GM20431 (cell line): ENCODE results near the gene CA7.

ENCODE experiments used
- in situ Hi-C: fragments of 300-500 bp; cut with MseI, MboI; formaldehyde crosslinking; loops from one replicate; pipeline ENCODE4 v1.15.0; 2020; ENCODE audit warnings: low sequenced_read_pairs; ENCODE audit not compliant: unreplicated experiment

Gene CA7

DNA sequence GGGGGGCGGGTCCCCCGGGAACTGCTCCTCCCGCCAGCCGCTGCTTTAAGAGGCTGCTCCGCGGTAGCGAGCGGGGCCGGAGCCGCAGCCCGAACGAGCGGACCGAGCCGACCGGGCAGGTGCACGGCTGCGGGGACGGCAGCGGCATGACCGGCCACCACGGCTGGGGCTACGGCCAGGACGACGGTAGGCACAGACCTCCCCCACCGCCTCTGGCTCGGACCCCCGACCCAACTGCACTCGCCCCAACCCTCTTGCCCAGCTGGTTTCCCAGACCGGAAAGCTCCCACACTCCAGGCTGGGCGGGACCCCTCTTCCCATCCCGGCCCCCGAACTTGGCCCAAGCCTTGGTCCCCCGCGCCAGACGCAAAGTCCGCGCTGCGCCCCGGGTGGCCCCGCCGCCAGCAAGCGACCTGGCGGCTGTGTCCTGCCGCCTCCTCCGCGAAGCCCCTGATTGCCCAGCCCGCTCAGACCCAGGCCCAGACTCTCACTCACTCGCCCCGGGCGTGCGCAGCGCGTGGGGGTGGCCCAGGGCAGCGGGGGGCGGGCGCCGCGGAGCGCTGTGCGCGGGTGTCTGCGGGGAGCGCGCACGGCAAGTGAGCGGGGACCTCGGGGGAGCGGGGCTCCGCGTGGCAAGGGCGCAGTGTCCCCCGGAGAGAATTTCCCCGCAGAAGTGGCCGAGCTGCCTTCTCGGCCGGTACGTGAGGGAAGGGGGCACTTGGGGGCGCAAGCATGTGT is at the start of gene CA7:
CA7 (plus strand) TSS at position 73 of the 738 bp plus-strand sequence; CDS start at position 147, 74 bp downstream.
- in situ Hi-C loops: no loop called here

DNA sequence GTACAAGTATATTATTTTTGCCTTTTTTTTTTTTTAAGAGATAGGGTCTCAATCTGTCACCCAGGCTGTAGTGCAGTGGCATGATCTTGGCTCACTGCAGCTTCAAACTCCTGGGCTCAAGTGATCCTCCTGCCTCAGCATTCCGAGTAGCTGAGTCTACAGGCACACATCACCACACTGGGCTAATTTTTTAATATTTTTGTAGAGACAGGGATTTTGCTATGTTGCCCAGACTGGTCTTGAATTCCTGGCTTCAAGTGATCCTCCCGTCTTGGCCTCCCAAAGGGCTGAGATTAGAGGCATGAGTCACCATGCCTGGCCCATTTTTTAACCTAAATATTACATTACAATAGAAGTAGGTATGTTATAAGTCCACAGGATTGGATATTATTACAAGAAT is 46.1 kb upstream of the CA7 start:
- in situ Hi-C loops: no loop called here

DNA sequence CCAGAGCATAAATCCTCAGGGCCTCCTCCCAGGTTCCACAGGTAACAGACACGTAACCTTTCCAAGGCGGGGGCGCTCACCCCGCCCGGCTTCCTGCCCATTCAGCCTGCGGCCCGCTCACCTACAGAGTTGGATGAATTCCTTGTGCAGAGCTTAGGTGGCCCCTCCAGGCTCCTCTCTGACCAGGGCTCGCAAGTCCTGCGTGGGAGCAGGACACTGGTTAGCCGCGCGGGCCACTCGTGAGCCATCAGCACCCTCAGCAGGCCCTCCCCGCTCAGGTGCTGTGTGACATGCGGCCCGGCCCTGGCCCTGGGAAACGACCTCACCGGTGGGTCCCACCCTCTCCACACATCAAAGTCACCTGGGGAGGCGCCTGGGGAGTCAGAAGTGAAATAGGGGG is 43.4 kb upstream of the CA7 start:
- in situ Hi-C loops: no loop called here

DNA sequence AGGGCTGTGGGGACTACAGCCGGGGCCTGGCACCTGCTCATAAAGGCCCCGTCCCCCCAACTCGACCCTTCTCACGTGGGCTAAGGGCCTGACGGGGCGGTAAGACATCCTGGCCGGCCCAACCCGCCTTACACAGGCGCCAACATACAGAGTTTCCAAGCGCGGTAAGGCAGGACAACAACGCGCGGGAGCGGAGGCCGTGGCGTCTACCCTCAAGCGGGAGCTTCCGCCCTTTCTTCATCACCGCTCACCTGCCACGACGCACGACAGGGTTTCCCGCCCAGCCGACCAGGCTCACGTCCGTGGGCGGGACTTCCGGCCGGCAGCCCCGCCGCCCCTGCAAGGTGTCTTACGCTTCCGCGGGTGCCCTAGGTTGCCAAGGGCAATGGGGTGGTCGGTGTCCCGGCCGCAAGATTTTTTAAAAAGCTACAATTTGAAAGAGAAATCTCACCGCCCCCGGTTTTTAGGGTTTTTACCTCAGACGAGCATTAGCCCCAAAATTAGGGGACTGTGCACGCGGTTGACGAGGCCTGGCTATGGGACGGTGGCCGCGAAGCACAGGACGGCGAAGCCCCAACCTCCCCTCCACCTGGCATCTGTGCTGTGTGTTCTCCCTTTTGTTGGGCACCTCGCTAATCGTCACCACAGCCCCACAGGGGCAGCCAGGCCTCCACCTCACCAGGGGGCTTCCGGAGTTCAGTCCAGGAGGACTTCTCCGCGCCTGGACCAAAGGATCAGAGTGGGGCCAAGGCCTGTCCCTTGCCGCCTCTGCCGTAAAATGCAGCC is 42.7 kb upstream of the CA7 start, which contains the start of gene TERB1:
TERB1 (minus strand) TSS at position 265 of the 786 bp plus-strand sequence. CDS start 4,786 bp downstream, outside the sequence.
- in situ Hi-C loops: no loop called here

DNA sequence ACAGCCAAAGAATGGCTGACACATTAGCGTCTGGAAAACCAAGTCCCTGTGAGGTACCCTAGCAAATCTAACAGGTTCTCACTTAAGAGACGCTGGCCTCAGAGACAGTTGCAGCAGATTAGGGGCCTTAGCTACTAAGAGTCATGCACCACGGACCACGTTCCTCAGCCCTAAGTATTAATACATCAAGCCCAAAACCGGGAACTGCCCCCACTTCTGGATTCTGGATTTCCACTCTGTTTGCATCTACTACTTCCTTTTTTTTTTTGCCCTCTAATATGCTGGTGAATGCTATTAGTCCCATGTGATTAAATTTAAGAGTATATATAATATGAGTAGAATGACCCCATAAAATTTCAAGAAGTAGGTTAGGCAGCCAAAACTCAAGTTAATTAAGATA is 42.1 kb upstream of the CA7 start:
- in situ Hi-C loops: no loop called here

DNA sequence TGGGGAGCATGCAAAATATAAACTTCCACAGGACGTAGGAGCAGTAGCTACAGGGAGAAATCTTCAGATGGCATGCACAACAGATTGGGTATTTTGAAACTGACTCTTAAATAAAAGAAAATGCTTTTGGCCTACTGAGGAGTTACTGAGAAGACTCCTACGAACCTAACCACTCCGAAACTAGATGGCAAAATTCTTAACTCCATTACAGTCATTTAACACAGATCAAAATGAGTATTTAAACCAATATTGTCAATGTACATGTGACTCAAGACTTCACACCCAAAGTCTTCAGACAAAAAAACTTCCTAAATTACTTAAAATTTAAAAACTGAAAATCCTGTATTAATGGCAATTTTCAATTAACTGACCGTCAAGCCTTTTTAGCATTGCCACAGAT is 34.4 kb upstream of the CA7 start:
- in situ Hi-C loops: no loop called here

DNA sequence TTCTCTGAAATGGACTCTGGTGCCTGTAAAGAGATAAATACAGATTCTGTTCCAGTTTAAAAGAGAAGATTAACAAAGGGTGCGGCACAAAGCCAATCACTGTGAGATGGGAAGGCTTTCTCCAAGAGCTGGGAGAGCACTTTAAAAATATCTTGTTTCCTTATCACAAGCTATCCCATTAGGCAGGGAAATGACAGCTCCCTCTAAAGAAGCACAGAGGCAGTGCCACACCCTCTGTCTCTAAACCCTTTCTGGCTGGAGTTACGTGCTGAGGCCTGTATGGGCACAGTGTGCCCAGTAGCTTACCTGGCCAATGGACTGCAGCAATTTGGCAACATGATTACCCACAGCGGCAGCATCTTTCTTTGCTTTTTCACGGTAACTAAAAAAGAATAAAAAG is 33.8 kb upstream of the CA7 start:
- in situ Hi-C loops: no loop called here

DNA sequence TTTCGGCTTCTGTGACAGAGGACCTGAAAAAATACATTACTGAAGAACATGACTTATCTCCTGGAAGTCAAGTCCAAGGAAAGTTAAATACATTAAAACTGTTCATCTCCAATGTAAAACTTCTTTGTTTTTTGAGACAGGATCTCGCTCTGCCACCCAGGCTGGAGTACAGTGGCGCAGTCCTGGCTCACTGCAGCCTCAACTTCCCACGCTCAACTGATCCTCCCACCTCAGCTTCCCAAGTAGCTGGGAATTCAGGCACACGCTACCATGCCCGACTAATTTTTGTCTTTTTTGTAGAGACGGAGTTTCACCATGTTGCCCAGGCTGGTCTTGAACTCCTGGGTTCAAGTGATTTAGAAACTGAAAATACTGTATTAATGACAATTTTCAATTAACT is 33.2 kb upstream of the CA7 start:
- in situ Hi-C loops: no loop called here

DNA sequence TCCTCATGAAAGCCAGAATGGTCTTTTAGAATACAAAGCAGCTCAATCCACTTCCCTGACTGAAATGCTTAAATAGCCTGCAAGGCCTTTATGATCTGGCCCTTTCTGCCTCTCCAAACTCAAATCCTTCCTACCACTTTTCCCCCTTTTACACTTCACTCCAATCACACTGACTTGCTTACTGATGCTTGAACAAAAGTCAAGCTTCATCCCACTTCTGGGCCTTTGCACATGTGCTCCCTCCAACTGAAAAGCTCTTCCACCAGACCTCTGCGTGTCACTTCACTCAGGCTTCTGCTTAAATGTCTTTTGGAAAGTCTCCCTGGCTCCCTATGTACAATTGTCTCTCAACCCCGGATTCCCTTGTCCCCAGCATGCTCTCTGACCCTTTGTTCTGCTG is 29.5 kb upstream of the CA7 start:
- in situ Hi-C loops: no loop called here

DNA sequence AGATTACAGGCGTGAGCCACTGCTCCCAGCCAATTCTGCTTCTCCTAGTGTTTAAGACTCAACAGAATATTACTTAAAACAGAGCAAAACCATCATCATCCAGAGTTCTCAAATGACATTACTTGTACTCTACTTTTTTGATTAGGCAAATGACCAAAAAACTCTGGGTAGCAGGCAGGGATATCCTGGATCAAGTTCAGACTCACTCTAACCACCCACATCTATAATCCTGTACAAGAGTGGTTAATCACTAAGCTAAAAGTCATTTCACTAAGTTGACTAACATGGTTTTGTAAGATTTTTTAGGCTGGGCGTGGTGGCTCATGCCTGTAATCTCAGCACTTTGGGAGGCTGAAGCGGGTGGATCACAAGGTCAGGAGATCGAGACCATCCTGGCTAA is 20.2 kb upstream of the CA7 start:
- in situ Hi-C loops: no loop called here

DNA sequence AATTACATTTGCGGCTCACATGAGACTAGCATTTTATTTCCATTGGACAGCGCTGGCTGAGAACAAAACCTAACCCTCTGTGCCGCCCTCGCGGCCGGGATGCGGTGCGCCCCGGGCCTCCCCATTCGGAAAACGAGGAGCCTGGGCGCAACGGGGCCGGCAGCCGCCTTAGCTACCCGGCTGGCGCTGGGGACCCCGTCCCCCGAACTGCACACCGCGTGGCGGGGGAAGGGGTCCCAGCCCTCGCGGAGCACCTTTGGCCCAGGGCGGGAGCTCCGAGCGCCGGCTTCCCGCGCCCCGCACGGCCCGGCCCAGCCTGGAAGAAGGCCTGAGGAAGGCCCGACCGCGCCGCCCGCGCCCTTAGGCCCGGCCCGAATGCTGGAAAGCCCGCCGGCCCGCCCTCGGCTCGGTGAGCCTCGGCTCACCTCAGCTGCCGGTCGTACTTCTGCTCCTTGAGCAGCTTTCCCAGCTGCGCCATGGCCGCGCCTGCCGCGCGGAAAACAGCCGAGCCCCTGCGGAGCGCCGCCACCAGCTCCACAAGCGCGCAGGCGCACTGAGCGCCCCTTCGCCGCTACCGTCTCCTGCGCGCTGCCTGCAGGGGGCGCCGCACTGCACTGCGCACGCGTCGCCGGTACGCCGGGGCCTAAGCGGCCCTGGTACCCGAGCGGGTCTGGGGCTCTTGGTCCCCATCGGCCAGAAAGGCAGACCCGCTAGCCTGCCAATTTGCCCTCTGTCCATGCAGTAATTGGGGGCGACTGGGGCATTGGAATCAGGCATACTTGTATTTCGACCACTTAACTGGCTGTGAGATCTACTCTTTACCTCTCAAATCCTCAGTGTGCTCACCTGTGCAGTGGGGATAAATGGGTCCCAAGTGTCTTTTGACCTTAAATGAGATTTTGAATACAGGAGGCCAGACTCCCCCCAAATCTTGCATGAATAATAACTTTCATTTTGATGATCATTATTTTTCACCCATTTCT is 13.5 kb upstream of the CA7 start, which contains the start of gene NAE1:
NAE1 (minus strand) TSS at position 555 of the 983 bp plus-strand sequence; CDS start at position 478, 77 bp downstream.
- in situ Hi-C loops: no loop called here

DNA sequence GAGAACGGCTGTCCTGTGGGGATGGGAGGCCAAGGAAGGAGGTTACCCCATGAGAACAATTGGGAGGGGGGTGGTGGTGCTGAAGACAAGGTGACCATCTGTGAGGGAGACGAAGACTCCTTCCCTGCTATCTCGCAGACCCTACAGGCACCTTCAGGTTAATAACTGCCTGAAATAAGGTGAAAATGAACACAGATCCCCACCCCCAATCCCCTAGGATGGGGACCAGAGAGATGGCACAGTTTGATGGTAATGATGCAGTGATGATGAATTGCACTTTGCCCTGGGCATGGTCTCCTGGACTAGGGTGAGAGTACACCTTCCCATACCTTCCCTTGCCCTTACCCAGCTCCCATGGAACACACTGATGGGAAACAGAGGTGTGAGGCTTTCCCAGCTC is 12.0 kb upstream of the CA7 start:
- in situ Hi-C loops: no loop called here

DNA sequence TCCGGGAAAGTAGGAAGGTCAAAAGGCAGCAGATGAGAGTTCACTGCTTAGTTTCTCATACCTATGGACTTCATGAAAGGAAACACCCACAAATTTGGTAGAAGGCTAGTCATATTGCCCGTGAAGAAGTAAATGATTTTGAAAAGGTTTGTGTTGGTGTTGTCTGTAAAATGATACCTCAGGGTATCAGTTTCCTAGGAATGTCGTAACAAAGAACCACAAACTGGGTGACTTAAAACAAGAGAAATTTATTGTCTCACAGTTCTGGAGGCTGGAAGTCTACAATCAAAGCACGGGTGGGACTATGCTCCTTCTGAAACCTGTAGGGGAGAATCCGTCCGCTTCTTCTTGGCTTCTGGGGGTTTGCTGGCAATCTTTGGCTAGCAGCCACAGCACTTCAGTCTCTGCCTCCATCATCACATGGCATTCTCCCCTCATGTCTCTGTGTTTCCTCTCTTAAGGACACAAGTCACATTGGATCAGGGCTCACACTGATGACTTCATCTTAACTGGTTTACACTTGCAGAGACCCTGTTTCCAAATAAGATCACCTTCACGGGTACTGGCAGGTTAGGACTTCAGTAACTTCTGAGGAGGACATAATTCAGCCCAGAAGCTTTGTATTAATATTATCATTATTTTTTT is 11.4 kb upstream of the CA7 start:
- in situ Hi-C loops: no loop called here

DNA sequence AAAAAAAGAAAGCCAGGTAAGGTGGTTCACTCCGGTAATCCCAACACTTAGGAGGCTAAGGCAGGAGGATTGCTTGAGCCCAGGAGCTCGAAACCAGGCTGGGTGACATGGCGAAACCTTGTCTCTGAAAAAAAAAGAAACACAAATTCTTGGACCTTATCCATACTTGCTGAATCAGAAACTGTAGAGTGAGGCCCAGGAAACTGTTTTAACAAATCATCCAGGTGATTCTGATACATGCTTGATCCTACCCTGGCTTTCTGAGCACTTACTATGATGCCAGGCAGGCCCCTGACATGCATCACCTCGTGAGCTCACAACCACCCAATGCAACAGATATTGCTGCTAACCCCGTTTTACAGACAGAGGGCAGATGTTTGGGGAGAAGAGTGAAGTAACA is 9.5 kb upstream of the CA7 start:
- in situ Hi-C loops: no loop called here

DNA sequence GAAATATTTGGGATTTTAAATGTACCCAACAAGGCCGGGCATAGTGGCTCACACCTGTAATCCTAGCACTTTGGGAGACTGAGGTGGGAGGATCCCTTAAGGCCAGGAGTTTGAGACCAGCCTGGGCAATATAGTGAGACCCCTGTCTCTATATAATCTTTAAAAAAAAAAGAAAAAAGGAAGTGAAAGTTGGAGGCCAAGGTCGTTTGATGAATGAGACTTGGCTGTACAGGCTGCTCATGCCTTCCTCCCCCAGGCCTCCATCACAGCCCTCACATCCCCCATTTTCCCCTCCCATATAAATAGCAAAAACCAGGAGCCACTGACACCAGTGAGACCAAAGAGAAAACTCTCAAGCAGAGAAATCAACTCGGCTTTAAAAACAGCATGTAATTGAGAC is 3.3 kb upstream of the CA7 start:
- in situ Hi-C loops: no loop called here

DNA sequence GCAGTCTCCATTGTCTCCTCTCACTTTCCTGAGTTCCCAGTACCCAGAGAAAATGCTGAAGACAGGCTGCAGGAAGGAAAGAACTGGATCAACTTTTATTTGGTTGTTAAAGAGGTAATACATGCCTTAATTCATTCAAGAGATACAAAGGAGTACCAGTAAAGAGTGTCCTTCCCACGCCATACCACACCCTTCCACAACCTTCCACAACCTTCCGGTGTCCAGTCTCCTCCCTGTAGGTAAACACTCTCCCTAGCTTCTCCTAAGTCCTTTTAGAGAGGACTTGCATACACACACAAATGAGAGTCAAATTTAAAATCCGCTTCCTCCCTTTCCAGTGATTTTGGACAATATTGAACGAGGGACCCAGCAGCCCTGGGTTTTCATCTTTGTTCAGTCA is 2.8 kb upstream of the CA7 start:
- in situ Hi-C loops: no loop called here

DNA sequence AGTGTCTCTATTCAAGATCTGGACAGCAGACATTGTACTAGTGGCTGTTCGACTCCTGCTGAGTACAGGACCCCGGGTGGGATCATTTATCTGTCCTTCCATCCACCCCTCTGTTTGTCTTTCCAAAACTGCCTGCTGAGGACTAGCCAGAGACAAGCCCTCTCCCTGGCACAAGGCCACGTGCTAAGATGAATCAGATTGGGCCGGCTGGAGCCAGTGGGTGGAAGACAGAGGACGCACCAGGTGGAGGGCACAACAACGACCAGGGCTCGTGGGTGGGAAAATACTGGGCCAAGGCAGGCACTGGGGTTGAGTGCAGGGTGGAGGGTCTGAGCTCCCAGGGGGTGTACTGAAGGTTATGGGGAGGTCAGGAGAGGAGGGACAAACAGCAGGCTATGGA is 1.4 kb upstream of the CA7 start:
- in situ Hi-C loops: no loop called here

DNA sequence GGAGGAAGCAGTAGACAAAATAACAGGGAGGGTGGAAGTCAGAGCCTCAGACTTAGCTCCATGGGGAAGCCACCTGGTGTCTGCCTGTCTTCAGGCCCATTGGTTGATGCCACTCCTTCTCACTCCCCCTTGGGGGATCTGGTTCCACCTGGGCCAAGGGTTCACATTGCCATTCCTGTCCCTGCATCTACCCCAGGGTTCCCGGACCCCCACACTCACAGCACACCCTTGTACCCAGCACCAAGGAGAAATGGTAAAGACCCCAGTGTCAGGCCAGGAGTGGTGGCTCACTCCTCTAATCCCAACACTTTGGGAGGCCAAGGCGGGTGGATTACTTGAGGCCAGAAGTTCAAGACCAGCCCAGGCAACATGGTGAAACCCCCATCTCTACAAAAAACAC is 1.0 kb upstream of the CA7 start:
- in situ Hi-C loops: no loop called here

DNA sequence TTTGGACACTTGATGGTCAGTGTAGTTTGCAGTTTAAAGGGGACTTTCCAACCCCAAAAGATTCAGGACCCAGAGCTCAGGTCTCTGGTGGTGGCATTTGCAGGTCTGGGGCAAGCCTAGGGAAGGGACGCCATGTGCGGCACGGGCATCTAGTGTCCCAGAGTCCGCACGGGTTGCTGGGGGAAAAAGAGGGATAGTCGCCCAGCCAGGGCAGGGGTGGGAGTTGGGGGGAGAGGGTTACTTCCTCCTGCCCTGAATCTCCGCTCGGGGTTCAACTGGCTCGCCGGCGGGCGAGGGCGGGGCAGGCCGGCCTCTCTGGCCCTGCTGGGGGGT is 239 bp upstream of the CA7 start:
- in situ Hi-C loops: no loop called here

DNA sequence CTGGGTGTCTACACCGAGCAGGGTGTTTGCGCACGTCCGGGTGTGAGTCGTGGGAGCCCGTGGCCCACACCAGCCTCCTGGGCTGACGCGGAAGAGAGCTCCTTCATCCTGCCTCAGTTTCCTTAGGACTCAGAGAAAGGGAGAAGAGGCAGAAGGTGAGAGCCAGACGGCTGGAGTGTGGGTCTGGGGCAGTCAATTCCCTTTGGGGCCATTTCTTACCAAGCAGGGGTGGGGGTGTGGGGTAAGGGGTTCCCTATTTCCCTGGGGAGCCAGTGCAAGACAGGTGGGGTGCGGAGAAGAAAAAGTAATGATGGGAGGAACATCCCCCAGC is 831 bp downstream of the CA7 start:
- in situ Hi-C loops: no loop called here
